ENCODE data around the gene SERPINA10. TPM values are rescaled to one million over a fixed set of nuclear protein-coding genes. Genes with fewer than 3 reads are reported as not detected.
A peak's percentile ranks its signal among the peaks of the same experiment; 100 is the strongest.

SERPINA10 gene
- total and polyA plus RNA-seq, 2 of the 13 experiments (the other 11 are each of a cell fraction or from before 2014, with no cell fraction given): 20.1 to 20.2 TPM

DNA sequence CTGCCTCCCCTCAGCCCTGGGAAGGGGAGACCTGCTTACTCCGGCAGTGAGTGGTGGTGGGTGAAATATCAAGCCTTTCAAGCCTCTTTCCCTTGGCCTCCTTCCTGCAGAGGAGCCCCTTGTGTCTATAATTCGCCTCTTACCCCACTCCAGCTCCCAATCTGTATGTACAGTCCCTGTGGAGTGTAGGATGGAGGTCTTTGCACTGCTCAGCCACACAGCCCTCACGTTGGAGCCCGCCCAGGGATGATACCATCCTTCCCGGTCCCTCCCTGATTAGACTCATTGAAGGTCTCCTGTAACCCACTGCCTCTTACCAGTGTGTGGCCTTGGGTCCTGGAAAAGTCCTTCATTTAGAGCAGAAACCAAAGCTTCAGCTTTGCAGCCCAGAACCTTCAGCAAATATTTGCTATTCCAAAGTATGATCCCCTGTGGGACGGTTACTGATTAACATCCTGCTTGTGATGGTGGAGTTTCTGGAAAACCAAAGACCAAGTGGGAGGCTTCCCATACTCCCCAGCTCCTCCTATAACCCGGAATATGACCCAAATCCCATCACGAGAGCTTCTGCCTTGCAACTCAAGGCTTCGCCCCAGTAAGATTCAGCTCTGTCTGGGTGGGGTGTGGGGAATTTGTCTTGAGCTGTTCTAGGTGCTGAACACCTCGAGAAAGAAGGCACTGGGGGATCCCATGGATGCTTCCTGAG lies at the start of gene SERPINA10 (continued):
- TF ChIP-seq RAD21 (CRISPR knock-in tag; IDR thresholded peaks at IDR 0.05) (peak; percentile 20; the same call in 1 of the 2 replicates), ELF1 (CRISPR knock-in tag; IDR thresholded peaks at IDR 0.05) (peak; percentile 61; the same call in 1 of the 2 replicates), ZNF569 (CRISPR knock-in tag; IDR thresholded peaks at IDR 0.05; ENCODE audit: borderline replicate concordance) (no peak), RBM22 (optimal IDR thresholded peaks at IDR 0.05; ENCODE audit: low read length) (no peak), ZBTB21 (CRISPR knock-in tag; IDR thresholded peaks at IDR 0.05) (no peak), ZBTB37 (CRISPR knock-in tag; IDR thresholded peaks at IDR 0.05) (0 out of 2 replicates have a peak, but pooled peaks have one; percentile 44), ZBTB39 (CRISPR knock-in tag; IDR thresholded peaks at IDR 0.05) (0 out of 2 replicates have a peak, but pooled peaks have one; percentile 71), ZNF768 (CRISPR knock-in tag; IDR thresholded peaks at IDR 0.05) (no peak; the same call in 1 of the 2 replicates), ZSCAN31 (CRISPR knock-in tag; IDR thresholded peaks at IDR 0.05; ENCODE audit: low read depth) (peak; percentile 65; the same call in 1 of the 2 replicates), ZNF260 (CRISPR knock-in tag; IDR thresholded peaks at IDR 0.05; ENCODE audit: borderline replicate concordance, low read depth) (no peak), ZNF430 (CRISPR knock-in tag; IDR thresholded peaks at IDR 0.05) (peak; percentile 86; the same call in 1 of the 2 replicates), ZNF160 (CRISPR knock-in tag; IDR thresholded peaks at IDR 0.05) (no peak), CHCHD3 (CRISPR knock-in tag; IDR thresholded peaks at IDR 0.05) (no peak), MIER2 (CRISPR knock-in tag; IDR thresholded peaks at IDR 0.05) (peak; percentile 92), PHF5A (CRISPR knock-in tag; IDR thresholded peaks at IDR 0.05; ENCODE audit: low read depth, unreplicated experiment) (no peak), ZNF766 (CRISPR knock-in tag; IDR thresholded peaks at IDR 0.05; ENCODE audit: borderline replicate concordance) (no peak), HES4 (CRISPR knock-in tag; IDR thresholded peaks at IDR 0.05; ENCODE audit: borderline replicate concordance) (no peak), IRF9 (CRISPR knock-in tag; IDR thresholded peaks at IDR 0.05; ENCODE audit: borderline replicate concordance) (0 out of 2 replicates have a peak, but pooled peaks have one; percentile 19), SP140L (CRISPR knock-in tag; IDR thresholded peaks at IDR 0.05; ENCODE audit: borderline replicate concordance) (no peak)
- TF ChIP-seq, protein P1, sequence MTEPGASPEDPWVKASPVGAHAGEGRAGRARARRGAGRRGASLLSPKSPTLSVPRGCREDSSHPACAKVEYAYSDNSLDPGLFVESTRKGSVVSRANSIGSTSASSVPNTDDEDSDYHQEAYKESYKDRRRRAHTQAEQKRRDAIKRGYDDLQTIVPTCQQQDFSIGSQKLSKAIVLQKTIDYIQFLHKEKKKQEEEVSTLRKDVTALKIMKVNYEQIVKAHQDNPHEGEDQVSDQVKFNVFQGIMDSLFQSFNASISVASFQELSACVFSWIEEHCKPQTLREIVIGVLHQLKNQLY (CRISPR knock-in tag; IDR thresholded peaks at IDR 0.05): peak; percentile 75
- TF ChIP-seq, protein P2, sequence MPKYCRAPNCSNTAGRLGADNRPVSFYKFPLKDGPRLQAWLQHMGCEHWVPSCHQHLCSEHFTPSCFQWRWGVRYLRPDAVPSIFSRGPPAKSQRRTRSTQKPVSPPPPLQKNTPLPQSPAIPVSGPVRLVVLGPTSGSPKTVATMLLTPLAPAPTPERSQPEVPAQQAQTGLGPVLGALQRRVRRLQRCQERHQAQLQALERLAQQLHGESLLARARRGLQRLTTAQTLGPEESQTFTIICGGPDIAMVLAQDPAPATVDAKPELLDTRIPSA (CRISPR knock-in tag; IDR thresholded peaks at IDR 0.05; ENCODE audit: borderline replicate concordance): no peak
- TF ChIP-seq, protein P3, sequence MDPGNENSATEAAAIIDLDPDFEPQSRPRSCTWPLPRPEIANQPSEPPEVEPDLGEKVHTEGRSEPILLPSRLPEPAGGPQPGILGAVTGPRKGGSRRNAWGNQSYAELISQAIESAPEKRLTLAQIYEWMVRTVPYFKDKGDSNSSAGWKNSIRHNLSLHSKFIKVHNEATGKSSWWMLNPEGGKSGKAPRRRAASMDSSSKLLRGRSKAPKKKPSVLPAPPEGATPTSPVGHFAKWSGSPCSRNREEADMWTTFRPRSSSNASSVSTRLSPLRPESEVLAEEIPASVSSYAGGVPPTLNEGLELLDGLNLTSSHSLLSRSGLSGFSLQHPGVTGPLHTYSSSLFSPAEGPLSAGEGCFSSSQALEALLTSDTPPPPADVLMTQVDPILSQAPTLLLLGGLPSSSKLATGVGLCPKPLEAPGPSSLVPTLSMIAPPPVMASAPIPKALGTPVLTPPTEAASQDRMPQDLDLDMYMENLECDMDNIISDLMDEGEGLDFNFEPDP (CRISPR knock-in tag; conservative IDR thresholded peaks at IDR 0.05): 0 out of 2 replicates have a peak, but pooled peaks have one; percentile 86

Measured in HepG2 (cell line).